DMS53 treated with DMSO at 0.1 percent for 48 hours (cell line): ENCODE results near the gene CDC37L1.

Experiments
- DNase-seq: peaks from one replicate; lab custom pipeline; 2025; ENCODE audit not compliant: unreplicated experiment; lab: John Stamatoyannopoulos, UW

Gene CDC37L1

DNA sequence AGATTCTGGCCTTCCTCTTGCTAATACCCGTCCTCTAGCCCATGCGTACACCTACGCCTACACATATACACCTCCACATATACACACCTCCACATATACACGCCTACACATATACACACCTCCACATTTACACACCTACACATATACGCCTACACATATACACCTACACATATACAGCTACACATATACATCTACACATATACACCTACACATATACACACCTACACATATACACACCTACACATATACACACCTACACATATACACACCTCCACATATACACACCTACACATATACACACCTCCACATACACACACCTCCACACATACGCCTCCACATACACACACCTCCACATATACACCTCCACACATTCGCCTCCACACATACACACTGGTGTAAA lies 34.5 kb downstream of the CDC37L1 start:
- no peak for DNase-seq

DNA sequence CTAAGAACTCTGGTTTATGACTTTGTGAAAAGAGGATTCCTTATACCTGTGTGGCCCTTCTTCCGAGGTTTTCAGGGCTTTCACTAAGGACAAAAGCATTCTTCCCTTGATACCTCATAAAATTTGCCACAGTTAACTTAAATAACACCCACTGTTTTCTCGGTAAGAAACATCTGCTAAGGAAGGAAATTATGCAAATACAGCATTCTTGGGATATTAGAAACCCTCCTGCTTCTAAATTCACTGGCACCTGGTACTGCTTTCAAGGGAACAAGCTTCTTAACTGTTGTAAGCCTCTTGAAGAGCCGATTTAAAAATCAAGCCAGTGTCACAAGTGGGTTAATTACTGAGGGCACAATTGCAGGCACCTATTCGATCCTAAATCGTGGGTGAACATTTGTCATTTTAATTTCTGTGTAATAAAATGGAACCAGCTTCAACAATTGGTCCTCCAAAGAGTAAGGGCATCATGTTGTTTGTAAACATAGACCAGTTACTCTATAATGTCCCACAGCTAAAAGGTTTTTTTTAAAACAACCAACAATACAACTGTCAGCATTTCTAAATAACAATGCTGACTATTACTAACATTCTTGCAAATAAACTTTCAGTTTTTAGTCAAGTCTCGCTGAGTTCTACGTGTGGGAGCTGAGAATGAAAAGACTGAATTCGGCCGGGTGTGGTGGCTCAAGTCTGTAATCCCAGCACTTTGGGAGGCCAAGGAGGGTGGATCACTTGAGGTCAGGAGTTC lies 35.1 kb downstream of the CDC37L1 start:
- DNase-seq = no peak

DNA sequence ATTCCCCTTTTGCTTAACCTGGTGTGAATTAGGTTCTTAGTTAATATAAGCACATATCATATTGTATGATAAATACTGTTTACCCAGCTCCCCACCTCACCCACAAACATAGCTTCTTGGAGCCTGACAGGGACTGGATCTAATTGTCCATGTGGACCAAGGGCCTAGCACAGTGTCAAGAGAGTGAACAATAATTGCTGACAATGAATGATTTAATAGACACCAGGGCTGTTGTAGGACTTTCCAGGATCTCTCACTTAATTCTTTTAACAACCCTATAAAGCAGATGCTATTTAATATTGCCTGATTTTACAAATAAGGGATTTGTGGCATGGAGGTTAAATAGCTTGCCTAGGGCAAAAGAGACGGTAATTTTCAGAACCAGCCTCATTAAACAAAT lies 36.8 kb downstream of the CDC37L1 start:
- DNase-seq = no peak

DNA sequence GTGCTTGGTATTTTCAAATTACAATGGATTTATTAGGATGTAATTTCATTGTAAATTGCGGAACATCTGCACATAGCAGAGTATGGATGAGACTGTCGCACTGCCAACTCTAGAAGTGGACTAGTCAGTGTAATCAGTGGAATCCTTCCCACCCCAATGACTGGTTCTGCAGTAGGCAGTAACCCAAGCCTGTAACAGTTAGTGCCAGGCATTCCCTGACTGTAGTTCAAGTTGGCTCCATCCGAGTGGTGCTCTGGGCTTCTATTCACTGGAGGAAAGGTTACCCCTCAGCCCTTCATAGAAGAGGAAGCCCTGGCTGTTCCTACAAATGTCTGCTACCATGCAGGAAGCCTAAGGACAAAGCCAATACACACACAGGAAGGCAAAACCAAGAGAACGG lies 38.4 kb downstream of the CDC37L1 start:
- no peak for DNase-seq

DNA sequence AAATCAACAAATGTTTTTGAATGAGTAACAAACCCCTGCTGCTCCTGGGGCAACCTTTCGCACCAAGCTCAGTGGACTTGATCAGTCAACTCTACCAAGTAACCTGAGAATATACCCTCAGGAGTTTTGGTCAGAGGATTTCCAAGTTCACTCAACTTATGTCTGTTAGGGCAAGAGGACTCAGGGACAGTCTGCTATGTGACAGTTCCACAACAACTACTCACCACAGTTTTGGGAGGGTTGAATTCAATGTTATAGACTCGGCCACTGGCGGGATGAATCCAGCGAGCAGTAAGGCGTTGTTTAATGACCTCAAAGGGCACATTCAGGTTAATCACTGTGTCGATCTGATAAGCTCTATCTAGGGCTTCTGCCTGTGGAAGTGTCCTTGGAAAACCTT lies 39.5 kb downstream of the CDC37L1 start:
- DNase-seq = no peak

DNA sequence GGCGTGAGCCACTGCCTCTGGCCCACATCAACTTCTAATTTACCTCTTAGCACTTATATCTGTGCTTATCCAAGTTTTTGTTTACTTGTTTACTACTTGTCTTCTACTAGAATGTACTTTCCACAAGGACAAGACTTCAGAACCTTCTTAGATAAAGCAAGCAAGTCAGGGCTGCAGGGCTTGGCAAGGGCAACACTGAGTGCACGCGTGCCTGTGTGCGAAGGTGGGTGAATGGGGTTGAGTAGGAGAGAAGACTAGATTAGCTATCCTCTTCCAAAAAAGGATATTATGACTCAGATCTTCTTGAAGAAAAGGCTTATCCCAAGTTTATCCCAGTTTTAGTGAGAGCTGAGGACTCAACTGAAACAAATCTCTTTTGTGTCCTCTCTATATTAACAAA lies 42.4 kb downstream of the CDC37L1 start:
- no peak for DNase-seq

DNA sequence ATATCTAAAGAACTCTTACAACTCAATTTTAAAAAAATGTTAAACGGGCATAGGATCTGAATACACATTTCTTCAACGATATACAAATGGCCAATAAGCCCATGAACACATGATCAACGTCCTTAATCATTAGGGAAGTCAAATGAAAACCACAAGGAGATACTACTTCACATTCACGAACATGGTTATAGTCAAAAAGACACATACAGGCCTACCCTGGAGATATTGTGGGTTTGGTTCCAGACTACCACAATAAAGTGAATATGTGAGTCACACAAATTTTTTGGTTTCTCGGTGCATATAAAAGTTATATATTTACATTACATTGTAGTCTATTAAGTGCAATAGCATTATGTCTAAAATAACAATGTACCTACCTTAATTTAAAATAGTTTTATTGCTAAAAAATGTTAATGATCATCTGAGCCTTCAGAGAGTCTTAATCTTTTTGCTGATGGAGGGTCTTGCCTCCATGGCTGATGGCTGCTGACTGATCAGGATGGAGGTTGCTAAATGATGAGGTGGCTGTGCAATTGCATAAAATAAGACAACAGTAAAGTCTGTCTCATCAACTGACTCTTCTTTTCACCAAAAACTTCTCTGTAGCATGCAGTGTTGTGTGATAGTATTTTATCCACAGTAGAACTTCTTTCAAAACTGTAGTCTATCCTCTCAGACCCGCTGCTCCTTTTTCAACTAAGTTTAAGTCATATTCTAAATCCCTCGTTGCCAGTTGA lies 46.5 kb downstream of the CDC37L1 start:
- DNase-seq = no peak

DNA sequence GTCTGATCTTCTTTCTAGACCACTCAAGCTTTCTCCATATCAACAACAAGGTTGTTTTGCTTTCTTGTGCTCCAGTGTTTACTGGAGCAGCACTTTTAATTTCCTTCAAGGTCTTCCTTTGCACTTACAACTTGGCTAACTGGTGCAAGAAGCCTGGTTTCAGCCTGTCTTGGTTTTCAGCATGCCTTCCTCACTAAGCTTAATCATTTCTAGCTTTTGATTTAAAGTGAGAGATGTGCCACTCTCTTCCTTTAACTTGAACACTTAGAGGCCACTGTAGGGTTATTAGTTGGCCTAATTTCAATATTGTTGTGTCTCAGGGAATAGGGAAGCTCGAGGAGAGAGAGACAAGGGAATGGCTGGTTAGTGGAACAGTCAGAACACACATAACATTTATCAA lies 48.2 kb downstream of the CDC37L1 start:
- no peak for DNase-seq

DNA sequence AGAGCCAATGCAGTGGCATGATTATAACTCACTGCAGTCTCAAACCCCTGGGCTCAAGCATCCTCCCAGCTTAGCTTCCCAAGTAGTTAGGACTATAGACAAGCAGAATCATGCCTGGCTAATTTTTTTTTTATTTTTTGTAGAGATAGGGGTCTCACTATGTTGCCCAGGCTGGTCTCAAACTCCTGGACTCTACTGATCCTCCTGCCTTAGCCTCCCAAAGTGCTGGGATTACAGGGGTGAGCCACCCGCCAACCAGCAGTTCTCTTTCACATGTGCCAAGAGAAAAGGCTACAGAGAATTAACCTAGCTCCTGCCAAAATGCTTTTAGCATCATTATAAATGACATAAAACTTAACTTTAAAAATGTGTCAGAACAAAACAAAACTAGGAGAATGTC lies 53.5 kb downstream of the CDC37L1 start:
- no peak for DNase-seq

DNA sequence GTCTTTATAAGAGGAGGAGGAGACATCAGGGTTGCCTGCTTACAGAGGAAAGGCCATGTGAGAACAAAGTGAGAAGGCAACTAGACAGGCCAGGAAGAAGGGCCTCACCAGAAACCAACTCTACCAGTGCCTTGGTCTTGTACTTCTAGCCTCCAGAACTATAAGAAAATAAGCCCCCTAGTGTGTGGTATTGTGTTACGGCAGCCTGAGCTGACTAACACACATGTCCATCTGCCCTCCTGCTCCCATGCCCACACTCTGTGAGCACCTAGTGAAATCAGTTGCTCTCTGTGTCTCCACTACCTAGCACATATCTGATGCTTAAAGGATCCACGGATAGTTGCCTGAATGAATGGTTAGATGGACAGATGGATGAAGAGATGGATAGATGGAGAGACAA lies 54.8 kb downstream of the CDC37L1 start:
- no peak for DNase-seq

DNA sequence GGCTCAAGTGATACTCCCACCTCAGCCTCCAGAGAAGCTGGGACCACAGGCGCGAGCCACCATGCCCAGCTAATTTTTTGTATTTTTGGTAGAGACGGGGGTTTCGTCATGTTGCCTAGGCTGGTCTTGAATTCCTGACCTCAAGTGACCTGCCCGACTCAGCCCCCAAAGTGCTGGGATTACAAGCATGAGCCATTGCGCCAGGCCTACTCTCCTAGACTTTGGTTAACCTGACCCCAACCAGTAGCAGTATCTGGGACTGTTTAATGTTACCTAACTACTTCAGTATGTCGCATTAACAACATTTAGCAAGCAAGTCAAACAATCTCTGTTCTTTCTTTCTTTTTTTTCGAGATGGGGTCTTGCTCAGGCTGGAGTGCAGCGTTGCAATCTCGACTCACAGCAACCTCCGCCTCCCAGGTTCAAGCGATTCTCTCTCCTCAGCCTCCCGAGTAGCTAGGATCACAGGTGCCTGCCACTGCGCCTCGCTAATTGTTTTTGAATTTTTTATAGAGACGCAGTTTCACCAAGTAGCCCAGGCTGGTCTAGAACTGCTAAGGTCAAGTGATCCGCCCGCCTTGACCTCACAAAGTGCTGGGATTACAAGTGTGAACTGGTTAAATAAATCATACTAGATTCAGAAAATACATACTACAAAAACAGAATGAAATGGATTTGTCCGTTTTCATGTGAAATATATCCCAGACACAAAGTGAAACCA lies 59.7 kb downstream of the CDC37L1 start:
- DNase-seq = no peak

DNA sequence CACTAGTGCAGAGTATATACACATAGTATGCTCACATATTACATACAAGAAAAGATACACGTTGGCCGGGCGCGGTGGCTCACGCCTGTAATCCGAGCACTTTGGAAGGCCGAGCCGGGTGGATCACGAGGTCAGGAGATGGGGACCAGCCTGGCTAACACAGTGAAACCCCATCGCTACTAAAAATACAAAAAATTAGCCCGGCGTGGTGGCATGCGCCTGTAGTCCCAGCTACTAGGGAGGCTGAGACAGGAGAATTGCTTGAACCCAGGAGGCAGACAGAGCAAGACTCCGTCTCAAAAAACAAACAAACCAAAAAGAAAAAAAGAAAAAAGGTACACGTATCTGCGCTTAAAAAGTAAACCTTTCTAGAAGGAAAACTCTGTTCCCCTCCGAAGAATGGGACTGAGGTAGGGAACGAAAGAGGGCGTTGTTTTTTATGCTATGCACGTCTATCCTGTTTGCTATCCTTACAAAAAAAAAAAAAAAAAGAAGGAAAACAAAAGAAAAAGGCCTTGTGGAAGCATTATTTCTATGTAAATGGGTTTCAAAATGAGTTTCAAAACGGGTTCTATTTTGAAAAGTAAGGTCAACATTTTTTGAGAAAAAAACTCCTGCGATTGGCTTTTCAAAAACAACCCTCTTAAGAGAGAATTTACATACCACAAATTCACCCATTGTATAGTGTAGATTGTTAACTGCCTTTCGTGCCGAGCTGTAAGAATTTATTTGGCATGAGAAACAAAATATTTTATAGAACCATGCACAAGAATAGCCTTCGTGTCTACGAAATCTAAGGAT lies 60.4 kb downstream of the CDC37L1 start:
- no peak for DNase-seq

DNA sequence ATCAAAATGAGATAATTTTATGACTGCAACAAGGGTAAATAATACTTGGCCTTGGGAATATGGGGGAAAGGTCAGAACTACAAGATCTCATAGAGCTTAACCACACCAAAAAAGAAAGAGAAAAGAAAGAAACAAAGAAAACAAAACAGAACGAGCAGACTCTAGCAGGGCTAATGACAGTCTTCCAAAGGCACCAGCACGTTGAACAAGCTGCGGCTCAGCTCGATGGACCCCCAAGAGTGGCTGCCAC lies 60.9 kb downstream of the CDC37L1 start:
- no peak for DNase-seq

DNA sequence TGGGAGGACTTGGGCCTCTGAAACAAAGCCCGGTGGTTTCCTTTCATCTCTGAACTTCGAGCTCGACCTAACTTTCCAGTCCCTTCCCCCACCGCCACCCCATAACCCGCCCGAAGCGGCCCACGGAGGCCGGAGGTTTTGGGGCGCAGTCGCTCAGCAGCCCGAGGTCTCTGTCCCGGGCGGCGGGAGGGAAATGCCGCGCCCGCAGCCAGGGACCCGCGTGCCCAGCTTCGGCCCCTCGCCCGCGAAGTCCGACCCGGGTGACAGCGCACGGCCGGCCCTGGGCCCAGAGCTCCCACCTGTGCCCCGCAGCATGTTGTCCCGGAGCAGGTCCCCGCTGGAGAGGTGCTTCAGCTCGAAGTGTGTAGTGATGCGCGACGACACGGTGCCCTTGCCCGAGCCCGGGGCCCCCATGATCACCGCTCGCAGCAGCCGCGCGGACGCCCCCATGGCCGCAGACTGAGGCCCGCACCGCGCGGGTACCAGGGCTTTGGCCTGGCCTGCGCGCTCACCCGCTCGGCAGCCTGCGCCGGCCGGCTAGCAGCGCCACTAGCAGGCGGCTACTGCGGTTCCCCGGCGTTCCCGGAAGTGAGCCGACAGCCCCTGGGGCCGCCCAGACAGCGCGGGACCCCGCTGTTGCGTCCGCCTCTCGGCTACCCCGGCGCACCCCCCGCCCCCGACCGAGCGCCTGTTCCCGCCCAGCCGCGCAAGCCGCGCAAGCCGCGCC lies 61.4 kb downstream of the CDC37L1 start, which contains the start of gene AK3:
Gene AK3, minus strand, starts transcription at position 565 of the 727 bp plus-strand sequence. Its CDS starts 115 bp downstream, at position 450.
- no peak for DNase-seq

DNA sequence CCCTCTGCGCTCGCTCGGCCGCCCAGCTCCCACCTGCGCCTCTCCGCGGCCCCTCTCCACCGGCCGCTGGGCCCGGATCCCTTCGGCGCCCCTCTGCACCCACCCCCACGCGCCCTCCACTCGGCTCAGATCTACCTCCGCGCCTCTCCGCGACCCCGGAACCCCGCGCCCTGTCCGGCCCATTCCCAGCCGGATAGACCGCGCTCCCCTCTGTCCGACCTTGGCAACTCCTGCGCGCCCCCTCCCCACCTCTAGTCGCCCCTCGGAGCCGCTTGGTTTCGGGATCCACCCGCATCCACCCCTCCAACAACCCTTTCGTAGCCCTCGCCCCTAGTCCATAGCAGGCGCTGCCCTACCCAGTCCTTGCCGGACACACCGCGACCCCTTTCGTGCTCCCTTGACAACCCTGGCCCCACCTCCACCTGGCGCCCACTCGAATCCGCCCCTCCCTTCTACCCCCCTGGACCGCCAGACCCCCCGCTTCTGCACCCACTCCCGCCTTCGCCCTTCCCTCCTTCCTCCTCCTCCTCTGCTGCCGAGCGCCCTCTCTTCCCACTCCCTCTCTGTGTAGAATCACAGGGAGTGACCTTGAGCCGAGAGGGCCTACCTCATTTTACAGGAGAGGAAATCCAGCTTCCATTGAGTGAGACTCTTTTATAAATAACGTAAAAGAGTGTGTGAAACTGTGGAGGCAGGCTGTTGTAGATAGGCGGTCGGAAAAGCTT lies 62.2 kb downstream of the CDC37L1 start:
- DNase-seq = no peak

DNA sequence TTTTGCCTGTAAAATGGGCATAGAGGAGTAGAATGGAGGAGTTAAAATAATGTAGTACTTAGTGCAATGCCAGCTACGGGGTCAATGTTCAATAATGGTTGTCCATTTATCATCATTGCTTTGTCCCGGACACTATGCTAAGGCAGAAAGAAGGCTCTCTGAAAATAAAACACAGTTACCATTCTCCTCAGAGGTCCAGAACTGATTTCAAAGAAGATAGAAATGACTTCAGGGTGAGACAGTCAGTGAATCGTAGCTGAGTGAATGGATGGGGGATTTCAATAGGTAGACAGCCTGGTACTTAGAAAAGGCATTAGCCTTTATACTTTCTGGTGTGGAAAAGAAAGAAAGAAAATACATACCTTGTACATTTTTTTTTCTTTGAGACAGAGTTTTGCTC lies 62.9 kb downstream of the CDC37L1 start:
- DNase-seq = no peak

DNA sequence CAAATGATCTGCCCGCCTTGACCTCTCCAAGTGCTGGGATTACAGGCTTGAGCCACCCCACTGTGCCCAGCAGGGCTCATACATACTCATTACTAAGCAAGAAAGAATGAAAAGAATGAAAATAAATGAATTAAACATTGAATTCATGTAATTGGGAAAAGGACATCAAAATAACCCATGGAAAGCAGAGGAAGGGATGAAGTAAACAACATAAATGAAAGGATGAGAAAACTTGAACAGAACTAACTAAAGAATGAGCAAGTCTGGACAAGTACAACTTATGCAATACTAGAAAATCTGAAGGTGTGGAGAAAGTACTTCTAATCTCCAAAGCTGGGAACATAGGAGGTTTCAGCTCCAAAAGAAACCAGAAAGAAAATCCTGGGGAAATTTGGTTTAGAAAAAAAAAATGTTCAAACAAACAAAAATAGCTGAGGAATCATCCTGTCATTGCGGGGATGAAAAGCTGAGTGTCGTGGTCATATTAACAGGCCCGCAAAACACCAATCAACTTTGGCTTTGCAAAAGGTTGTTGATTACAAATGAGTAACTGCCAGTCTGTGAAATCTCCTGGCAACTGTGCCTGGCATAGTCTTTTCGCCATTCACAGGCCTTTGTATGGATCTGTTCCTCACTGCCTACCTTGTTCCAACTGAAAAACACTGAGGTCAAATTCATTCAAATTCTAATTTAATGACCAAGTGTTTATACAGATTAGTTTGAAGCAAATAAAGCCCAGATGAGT lies 63.9 kb downstream of the CDC37L1 start:
- no peak for DNase-seq

DNA sequence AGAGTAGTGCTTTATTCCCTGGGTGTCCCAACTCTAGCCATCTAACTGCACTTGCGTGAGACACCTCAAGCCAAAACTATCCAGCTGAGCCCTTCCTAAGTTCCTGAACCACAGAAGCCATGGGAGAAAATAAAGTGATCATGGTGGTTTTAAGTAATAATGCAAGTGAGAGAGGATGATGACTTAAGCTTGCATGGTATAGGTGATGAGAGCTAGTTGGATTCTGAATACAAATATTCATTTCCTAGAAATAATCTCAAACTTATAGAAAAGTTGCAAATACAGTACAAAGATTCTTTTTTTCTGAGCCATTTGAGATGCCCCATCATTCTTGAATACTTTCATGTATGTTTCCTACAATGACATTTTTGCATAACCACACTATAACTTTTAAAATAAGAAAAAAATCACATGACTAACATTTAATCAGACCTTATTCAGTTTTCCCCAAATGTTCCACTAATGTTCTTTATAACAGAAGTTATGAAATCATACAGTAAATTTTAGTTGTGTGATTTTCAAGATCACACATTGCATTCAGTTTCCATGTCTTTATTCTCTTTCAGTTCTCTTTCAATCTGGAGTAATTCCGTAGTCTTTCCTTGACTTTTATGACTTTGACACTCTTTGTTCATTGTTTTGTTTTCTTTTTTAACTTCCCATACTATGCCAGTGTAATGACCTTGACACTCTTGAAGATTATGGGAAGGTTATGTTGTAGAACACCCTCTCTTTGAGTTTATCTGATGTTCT lies 67.1 kb downstream of the CDC37L1 start:
- no peak for DNase-seq

DNA sequence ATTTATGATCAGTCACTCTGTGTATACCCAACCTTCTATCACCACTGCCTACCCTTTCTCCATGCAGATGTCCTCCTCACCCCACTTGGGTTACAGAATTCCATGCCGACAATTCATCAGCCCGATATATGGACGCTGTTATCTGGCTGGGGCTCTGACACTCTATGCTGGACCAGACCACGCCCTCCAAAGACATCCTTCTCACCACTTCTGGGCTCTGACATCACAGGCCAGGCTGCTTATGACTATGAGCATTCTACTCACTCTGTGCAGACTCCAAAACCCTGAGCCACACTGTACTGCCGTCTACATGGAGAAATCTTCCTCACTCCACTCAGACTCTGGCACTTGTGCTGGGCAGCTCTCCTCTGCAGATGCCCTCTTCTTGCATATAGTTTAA lies 69.2 kb downstream of the CDC37L1 start:
- DNase-seq = no peak
